ENCODE data around the gene SFT2D3. TPM values are rescaled to one million over a fixed set of nuclear protein-coding genes. Genes with fewer than 3 reads are reported as not detected.
A peak's percentile ranks its signal among the peaks of the same experiment; 100 is the strongest.

Gene SFT2D3, protein sequence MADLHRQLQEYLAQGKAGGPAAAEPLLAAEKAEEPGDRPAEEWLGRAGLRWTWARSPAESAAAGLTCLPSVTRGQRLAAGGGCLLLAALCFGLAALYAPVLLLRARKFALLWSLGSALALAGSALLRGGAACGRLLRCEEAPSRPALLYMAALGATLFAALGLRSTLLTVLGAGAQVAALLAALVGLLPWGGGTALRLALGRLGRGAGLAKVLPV
- 1 to 10 TPM; 8.5 to 9.0 TPM for total RNA-seq
- long read RNA-seq, transcript SFT2D3-201 (1 exons, 3,735 nt), result major isoform, 38 of 39 reads
- long read RNA-seq, partial matches to known transcripts, result 0 of 39 reads
- long read RNA-seq, other reads (novel, unspliced or antisense), result 1 of 39 reads

DNA sequence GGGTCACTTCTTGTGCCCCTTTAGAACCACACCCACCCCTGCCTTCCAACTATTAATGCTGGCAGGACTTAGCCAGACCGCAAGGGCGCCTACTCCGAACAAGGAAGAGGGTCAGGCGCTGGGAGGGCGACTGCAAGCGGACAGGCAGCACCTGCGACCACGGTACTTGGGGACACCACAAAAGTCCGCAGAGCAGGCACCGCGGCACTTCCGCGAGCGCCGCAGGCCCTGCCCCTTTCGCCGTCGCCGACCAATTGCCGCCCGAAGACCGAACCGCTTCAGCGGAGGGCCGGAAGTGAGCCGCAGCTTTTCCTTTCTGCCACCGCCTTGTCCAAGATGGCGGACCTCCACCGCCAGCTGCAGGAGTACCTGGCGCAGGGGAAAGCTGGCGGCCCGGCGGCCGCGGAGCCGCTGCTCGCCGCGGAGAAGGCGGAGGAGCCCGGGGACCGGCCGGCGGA lies at the start of gene SFT2D3:
TSS of gene SFT2D3 (plus strand) at position 305 of the 458 bp plus-strand sequence. CDS start at position 337, 32 bp downstream.
- intact Hi-C loops (cut with DNase I, micrococcal nuclease), result no loop called here
- ATAC-seq (peak; percentile 83), DNase-seq (peak; percentile 93 to 94)

DNA sequence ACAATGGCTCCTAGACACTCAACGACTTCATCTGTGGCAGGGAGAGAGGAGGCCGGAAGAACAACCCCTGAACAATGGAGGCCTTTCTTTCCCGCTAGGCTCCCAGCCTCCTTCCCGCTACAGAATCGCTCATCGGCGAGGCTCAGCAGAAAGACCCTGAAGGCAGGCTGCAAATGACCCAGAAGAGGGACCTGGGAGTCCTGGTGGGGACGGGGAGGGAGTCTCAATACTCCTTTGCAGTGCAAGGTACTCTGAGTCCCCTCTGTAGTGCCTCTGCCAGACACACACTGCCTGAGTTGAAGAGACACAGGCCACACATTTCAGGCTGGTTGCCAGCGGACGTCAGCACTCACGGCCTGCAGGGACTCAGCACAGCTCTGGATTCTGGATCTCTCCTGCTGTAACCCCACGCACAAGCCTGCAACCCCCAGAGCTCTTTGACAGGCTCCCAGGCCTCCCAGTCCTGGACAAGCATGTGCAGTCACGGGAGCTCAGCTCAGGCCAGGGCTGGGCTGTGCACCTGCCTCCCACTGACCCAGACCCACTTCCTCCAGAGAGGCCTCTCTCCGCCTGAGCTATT lies 49.2 kb upstream of the SFT2D3 start:
- ATAC-seq, result peak; percentile 15
- peak in 1 of 2 donors; percentile 89 for DNase-seq
- intact Hi-C loops (cut with DNase I, micrococcal nuclease), result no loop called here

DNA sequence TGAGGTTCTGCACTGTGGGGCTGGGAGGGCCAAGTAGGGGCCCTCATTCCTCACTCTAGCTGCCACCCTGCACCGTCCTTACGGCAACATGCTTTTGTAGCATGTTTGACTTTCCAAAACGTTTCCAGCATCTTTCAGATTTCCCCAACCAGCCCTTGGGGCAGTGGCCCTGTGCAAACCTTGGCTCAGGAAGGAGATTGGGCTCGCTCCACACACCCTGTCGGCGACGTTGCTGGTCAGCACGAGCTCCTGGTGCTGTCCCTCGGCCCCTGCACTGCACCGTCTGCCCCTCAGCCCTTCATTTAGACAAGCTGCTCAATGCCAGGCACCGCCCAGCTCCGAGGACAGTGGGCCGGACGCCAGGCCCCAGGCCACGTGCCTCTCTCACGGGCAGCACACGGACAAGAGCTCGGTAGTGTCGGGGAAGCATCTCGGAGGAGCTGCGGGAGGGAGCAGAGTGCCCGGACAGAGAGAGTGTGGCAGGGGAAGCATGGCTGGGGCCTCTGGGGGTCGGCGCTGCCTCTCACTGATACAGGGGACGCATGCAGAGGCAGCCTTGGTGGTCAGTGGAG lies 48.4 kb upstream of the SFT2D3 start:
- intact Hi-C loops (cut with DNase I, micrococcal nuclease), result no loop called here
- ATAC-seq (no peak), DNase-seq (no peak)

DNA sequence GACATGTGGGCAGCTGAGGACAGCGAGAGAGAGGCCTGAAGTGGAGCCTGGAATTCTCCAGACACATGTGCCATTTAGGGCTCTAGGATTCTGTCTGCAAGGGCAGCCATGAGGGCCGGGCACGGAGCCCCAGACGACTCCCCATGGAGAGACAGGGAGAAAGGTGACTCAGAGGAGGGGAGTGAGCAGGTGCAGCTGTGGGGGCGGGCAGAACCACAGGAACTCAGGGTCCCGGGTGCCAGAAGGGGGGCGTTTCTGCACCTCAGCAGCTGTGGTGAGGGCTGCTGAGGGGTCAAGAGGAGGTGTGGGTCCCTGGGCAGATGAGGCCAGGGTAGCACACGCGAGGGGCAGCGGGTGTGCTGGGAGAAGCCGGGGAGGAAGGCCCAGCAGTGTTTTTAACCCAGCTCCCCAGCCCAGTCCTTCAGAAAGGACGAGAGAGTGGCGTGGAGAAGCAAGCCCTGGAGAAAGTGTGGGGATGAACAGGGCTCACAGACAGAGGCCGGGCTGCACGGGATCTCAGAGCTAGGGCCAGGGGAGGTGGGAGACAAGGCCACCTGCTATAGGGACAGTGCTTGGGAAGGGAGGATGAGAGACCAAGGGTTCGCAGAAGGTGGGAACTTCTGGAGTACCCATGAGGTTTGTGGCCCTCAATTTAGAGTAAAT lies 47.7 kb upstream of the SFT2D3 start:
- no peak for ATAC-seq
- intact Hi-C loops (cut with DNase I, micrococcal nuclease), result no loop called here
- DNase-seq, result peak in 1 of 2 donors; percentile 3

DNA sequence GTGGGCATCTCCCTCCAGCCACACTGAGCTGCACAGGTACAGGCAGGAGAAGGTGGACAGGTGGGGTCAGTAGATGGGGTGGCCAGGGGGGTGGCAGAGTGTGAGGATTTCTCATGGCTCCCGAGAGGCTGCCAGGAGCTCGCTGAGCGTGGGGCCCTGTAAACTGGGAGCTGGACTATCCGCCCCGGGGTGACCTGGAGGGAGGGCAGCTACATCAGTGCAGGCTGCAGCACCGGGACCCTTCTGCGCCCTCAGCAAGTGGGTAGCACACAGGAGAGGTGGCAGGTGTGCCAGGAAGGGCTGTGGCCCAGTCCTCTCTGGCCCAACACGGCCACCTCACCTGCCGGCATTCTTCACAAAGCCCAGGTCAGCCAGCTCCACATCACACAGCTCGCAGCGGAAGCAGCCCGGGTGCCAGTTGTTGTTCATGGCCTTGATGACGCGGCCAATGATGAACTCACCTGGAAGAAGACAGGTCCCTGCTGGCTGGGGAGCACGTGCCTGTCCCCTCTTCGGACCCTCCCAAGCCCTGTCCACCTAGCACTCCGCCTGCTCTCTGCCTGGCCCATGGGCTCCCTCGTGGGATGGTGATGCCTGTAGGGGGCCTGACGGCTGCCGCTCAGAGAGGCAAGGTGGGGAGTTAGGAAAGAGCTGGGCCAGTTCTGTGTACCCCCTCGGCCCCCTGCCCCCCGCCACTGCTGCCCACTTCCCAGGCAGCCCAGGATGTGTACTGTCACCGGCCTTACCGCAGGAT lies 47.0 kb upstream of the SFT2D3 start:
- no peak for ATAC-seq
- DNase-seq, result no peak
- intact Hi-C loops (cut with DNase I, micrococcal nuclease), result no loop called here

DNA sequence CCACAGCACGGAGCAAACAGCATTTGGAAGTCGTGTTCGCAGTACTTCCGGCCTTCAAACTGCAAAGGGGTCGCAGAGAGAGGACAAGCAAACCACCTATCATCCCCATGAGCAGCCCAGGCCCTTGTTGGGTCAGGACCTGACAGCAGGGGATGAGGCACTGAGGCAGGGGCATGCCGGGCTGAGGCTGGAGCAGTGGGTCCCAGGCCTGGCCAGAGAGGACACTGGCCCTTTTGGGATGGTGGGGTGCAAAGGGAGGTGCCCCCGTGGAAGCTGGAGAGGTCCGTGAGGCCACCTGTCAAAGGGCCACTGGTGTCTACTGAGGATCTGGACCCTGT lies 46.5 kb upstream of the SFT2D3 start:
- DNase-seq (no peak), ATAC-seq (no peak)
- intact Hi-C loops (cut with DNase I, micrococcal nuclease), result no loop called here

DNA sequence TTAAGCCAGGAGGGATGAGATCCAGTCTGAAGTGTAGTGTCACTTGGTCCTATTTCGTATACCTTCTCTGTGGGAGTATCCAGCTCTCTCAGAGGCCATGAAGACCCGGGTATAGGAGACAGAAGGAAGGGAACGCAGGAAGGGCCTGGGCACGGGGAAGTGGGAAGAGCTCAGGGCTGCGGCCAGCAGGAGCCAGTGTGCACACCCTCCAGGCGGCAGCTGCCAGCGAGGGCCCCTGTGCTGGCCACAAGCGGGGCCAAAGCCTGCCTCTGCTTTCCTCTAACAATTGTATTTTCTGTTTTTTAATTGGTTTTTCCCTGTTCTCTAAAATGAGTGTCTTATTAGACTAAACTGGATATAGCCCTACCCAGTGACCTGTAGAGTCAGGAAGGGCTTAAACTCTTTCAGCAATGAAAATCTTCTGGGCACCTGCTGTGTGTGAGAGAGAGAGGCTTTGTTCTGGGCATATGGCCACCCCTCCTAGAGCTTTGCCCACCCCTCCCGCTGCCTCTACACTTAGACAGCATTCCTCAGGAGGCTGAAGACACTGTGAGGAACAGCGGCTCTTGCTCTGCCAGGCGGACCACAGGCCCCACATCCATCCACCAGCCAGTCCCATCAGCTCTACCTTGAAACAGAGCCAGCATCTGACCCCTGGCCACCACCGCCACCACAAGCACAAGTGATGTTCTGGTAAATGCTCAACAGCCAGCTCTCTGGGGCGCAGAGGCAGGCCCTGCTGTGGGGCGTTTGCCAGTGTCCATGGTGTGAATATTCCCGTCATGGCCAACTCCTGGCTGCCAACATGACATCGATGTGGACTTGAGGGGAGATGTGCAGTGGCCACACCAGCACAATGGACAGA lies 45.9 kb upstream of the SFT2D3 start:
- peak in 1 of 2 donors; percentile 4 for DNase-seq
- intact Hi-C loops (cut with DNase I, micrococcal nuclease), result no loop called here
- no peak for ATAC-seq

DNA sequence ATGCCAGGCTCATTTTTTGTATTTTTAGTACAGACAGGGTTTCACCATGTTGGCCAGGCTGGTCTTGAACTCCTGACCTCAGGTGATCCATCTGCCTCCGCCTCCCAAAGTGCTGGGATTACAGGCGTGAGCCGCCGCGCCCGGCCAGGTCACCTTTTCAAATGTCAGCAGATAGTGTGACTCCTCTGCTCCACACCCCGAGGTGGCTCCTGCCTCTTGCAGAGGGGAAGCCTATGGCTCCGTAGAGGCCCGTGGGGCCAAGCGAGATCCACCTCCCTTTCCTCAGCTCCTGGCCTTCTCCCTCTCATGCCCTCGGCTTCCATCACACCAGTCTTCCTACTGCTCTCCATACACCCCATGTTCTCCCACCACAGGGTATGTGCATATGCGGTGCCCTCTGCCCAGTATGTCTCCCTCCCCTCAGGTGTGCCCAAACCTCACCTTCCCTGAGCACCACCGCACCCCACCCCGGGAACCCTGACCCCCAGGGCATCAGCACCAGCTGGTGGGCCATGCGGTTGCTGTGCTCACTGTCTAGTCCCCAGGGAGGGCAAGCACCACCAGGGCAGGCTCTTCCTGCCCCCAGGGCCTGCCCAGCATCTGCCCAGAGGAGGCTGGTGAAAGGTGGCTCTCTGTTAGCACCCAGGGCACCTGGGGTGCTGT lies 44.6 kb upstream of the SFT2D3 start:
- DNase-seq, result no peak
- intact Hi-C loops (cut with DNase I, micrococcal nuclease), result no loop called here
- no peak for ATAC-seq

DNA sequence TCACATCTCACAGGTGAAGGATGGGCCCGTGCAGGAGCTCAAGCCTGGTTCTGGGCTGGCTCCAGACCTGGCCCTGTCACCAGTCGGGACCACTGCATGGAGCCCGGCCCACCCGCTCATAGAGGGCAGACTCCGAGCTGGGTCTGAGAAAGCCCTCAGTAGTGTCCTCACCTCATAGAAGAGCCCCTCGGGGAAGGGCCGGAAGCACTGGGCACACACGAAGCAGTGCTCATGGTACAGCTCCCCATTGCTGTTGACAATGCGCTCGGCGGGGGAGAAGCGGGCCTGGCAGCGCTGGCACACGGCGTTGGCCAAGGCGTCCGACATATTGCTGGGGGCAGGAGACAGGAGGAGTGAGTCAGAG lies 44.1 kb upstream of the SFT2D3 start:
- DNase-seq (peak in 1 of 2 donors; percentile 5), ATAC-seq (no peak)
- intact Hi-C loops (cut with DNase I, micrococcal nuclease), result no loop called here

DNA sequence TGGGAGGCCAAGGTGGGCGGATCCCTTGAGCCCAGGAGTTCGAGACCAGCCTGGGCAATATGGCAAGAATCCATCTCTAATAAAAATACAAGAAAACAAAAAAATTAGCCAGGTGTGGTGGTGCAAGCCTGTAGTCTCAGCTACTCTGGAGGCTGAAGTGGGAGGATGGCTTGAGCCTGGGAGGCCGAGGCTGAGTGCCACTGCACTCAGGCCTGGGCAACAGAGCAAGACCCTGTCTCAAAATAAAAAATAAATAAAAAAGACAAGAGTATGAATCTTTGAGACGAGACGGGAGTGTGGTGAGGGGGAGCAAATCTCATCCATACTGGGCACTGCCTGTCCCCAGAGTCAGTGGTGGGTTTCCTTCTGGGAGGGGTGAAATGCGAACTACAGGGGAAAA lies 43.2 kb upstream of the SFT2D3 start:
- intact Hi-C loops (cut with DNase I, micrococcal nuclease), result no loop called here
- DNase-seq (no peak), ATAC-seq (no peak)

DNA sequence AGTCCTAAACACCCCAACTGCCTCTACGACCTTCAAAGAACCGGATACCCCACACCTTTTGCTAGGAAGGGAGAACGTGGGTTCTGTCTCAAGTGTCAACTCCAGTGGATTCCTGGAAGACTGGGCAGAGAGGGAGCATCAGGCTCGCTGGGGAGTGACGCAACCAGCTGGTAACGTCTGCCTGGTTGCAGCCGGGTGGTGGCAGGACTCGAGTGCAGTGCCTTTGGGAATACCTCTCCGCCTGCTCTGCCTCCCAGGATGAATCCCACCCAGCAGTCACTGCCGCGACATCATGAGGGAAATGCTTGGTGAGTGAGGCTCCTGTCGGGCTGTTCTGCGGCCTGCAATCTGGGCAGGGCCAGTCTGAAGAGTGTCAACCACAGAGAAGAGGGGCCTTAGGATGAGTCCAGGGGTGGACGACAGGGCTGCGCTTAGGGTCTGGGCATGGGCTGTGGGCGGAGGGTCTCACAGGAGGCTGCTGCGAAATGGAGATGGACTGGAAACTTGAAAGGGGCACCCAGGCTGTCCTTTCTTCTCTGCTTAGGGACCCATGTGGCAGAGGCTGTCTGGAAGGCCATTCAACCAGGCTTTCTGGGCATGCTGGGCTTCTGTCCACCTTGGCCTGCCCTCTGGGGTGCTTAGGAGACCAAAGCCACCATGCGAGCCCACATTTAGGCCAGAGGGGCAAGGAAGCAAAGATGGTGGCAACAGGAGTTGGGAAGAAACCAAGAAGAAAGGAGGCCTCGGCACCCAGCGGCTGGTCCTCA lies 42.5 kb upstream of the SFT2D3 start:
- no peak for ATAC-seq
- peak in 1 of 2 donors; percentile 50 for DNase-seq
- intact Hi-C loops (cut with DNase I, micrococcal nuclease), result no loop called here

DNA sequence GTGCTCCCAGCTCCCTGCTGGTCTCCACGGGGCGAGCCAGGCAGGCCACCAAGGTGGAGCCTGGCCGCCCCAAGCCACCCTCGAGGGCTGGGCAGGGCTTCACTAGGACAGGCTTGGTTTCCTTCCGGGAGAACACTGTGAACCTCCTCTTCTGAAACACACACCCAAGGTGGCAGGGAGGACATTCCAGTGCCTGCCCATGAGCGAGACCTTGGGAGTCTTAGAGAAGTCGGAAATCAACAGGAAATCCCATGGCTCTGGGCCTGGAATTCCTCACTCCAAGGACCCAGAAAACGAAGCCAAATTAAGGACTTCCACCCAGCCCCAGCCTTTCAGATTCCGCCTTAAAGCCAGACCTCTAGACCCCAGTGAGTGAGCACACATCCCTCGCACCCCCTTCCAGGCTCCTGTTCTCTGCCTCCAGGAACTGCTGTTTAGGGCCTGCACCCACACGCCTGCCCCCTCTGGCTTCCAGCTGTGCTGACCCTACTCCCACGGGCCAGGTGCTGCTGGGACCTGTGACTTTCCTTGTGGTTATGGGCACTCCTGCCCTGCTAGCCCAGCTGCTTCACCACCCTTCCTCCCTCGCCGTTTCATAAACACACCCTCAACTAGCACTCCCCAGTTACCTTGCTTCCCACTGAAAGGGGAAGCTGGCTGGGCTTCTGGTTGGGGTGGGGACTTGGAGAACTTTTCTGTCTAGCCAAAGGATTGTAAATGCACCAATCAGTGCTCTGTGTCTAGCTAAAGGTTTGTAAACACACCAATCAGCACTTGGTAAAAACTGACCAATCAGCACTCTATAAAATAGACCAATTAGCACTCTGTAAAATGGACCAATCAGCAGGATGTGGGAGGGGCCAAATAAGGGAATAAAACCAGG lies 41.6 kb upstream of the SFT2D3 start:
- ATAC-seq (peak; percentile 12), DNase-seq (peak in 1 of 2 donors; percentile 31)
- intact Hi-C loops (cut with DNase I, micrococcal nuclease), result no loop called here

DNA sequence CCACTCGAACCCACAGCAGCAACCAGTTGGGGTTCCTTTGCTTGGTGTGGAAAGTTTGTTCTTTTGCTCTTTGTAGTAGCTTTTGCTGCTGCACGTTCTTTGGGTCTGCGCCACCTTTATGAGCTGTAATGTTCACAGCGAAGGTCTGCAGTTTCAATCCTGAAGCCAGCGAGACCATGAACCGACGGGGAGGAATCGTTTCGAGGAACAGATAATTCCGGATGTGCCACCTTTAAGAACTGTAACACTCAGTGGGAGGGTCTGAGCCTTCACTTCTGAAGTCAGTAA lies 41.1 kb upstream of the SFT2D3 start:
- ATAC-seq (no peak), DNase-seq (peak in 1 of 2 donors; percentile 17)
- intact Hi-C loops (cut with DNase I, micrococcal nuclease), result no loop called here

DNA sequence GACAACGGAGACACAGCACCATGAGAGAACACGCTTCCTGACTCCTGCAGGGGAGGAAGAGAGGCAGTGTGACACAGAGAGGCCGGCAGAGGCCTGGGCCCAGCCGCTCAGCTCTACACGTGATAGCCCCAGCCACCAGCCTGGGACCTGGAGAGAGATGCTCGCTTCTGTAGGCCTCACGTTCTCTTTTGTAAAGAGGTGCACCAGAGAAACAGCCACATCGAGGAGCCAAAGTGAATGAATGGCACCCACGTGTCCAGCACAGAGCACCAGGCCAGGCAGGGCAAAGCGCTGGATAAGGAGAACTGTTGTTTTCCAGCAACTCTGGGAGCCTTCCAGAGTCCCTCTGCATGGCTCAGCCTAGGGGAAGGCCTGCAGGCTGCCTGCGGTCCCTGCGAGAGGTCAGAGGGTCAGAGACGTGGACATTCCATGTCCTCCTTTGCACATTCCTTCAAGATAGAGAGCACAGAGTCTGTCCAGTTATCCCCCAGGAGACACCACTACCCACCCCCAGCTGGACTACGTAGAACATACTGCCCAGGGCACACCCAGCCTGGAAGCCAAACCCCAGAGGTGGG lies 40.1 kb upstream of the SFT2D3 start:
- DNase-seq, result peak in 1 of 2 donors; percentile 24
- no peak for ATAC-seq
- intact Hi-C loops (cut with DNase I, micrococcal nuclease), result no loop called here

DNA sequence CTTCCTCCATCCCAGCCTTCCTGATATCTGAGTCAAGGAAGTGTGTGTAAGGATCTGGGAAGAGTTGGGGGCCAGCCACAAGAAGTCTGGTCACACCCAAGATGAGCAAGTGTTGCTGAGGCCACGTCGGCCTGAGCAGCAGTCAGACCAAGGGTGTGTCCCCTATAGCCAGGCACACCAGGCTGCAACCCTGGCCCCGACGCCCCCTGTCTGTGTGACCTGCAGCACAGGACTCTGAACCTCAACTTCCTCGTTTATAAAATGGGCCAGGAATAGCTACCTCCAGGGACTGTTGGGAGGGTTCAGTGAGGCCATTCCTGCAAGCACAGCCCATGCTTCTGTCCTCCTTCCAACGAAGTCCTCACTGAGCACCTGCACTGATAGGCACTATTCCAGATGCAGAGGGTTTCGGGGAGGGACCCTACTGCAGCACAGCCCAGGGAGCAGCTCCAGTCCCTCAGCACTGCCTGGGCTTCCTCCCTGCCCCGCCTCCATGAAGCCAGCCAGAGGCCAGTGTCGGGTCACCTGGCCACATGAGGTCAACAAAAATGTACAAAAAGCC lies 39.3 kb upstream of the SFT2D3 start:
- DNase-seq, result peak in 1 of 2 donors; percentile 21
- intact Hi-C loops (cut with DNase I, micrococcal nuclease), result no loop called here
- peak; percentile 41 for ATAC-seq

All from left colon (tissue), 2 donors.